Neural cell (in vitro differentiated cells): Measurements from ENCODE around the gene TBC1D2. TPM values are rescaled to one million over a fixed set of nuclear protein-coding genes. Genes with fewer than 3 reads are reported as not detected.
A peak's percentile ranks its signal among the peaks of the same experiment; 100 is the strongest.

Source experiments
- H2AFZ ChIP-seq: fragments of 200-600, 300-800 bp; sonication (generic), shearing (Covaris generic); 2 replicates; pipeline ENCODE4 v1.6.0; 2014; ENCODE audit warnings: low read depth, mild to moderate bottlenecking, antibody characterized with exemption, low read length, moderate library complexity
- H3F3A ChIP-seq: fragments of 200-600 bp; shearing (Covaris generic); 2 replicates; pipeline ENCODE4 v1.6.1; 2016; ENCODE audit warnings: mild to moderate bottlenecking, moderate library complexity, mixed read lengths, antibody characterized with exemption, low read length; ENCODE audit not compliant: insufficient read depth, poor library complexity, severe bottlenecking
- H3K27ac ChIP-seq: fragments of 200-600, 300-800 bp; sonication (generic), shearing (Covaris generic); 2 replicates; pipeline ENCODE4 v1.5.1; 2014; ENCODE audit warnings: mild to moderate bottlenecking, low read length, moderate library complexity
- H3K27me3 ChIP-seq: fragments of 300-800, 200-600 bp; sonication (generic), shearing (Covaris generic); 2 replicates; pipeline ENCODE4 v1.6.0; 2014; ENCODE audit warnings: mild to moderate bottlenecking, low read depth, low read length, moderate library complexity; ENCODE audit not compliant: insufficient read depth
- H3K36me3 ChIP-seq: fragments of 300-800, 200-600 bp; sonication (generic), shearing (Covaris generic); 2 replicates; pipeline ENCODE4 v1.5.1; 2014; ENCODE audit warnings: mild to moderate bottlenecking, antibody characterized with exemption, low read length, moderate library complexity; ENCODE audit not compliant: insufficient read depth
- H3K4me2 ChIP-seq: fragments of 300-800, 200-600 bp; sonication (generic), shearing (Covaris generic); 2 replicates; pipeline ENCODE4 v1.6.0; 2014; ENCODE audit warnings: mild to moderate bottlenecking, low read length
- H3K4me3 ChIP-seq: fragments of 300-800, 200-600 bp; sonication (generic), shearing (Covaris generic); 2 replicates; pipeline ENCODE4 v1.5.1; 2014; ENCODE audit warnings: mild to moderate bottlenecking, low read length, moderate library complexity
- H3K79me2 ChIP-seq: fragments of 200-600 bp; shearing (Covaris generic); replicated peaks from 2 replicates; pipeline ENCODE4 v1.6.0; 2014; ENCODE audit warnings: mild to moderate bottlenecking, low read length, moderate library complexity; ENCODE audit not compliant: insufficient read depth
- H3K9ac ChIP-seq: fragments of 300-800, 200-600 bp; sonication (generic), shearing (Covaris generic); 2 replicates; pipeline ENCODE4 v1.6.1; 2016; ENCODE audit warnings: mild to moderate bottlenecking, low read length, mixed read lengths
- H3K9me2 ChIP-seq: fragments of 200-600 bp; shearing (Covaris generic); 2 replicates; pipeline ENCODE4 v1.6.1; 2016; ENCODE audit warnings: mild to moderate bottlenecking, low read length, mixed read lengths; ENCODE audit not compliant: insufficient read depth
- H3K9me3 ChIP-seq: fragments of 200-600, 300-800 bp; sonication (generic), shearing (Covaris generic); 2 replicates; pipeline ENCODE4 v1.6.1; 2016; ENCODE audit warnings: mild to moderate bottlenecking, mixed run types, low read length, moderate library complexity, mixed read lengths
- H4K20me1 ChIP-seq: fragments of 200-600 bp; shearing (Covaris generic); 2 replicates; pipeline ENCODE4 v1.6.1; 2016; ENCODE audit warnings: mild to moderate bottlenecking, mixed run types; ENCODE audit not compliant: insufficient read depth
- CTCF ChIP-seq: fragments of 450-650 bp; IDR thresholded peaks from 2 replicates; pipeline ENCODE4 v1.5.1; 2014; ENCODE audit warnings: antibody characterized with exemption, mild to moderate bottlenecking, moderate library complexity; ENCODE audit not compliant: poor library complexity, severe bottlenecking
- EP300 ChIP-seq: fragments of 450-650 bp; conservative IDR thresholded peaks from 2 replicates; pipeline ENCODE4 v1.6.1; 2014; ENCODE audit warnings: antibody characterized with exemption, mild to moderate bottlenecking, moderate library complexity; ENCODE audit not compliant: poor library complexity, severe bottlenecking
- EZH2 ChIP-seq: fragments of 200-600, 300-800 bp; shearing (Covaris generic), sonication (generic); IDR thresholded peaks from 2 replicates; pipeline ENCODE4 v1.6.1; 2014; ENCODE audit warnings: antibody characterized with exemption, low read length, borderline replicate concordance, mild to moderate bottlenecking; ENCODE audit not compliant: insufficient read depth, poor library complexity, severe bottlenecking
- MXI1 ChIP-seq: fragments of 450-650 bp; conservative IDR thresholded peaks from 2 replicates; pipeline ENCODE4 v1.6.1; 2014; ENCODE audit warnings: antibody characterized with exemption, mild to moderate bottlenecking; ENCODE audit not compliant: poor library complexity, severe bottlenecking
- POLR2AphosphoS5 ChIP-seq: IDR thresholded peaks from 2 replicates; pipeline ENCODE4 v1.6.1; 2012
- RAD21 ChIP-seq: fragments of 450-650 bp; conservative IDR thresholded peaks from 2 replicates; pipeline ENCODE4 v1.6.1; 2014; ENCODE audit warnings: antibody characterized with exemption, mild to moderate bottlenecking, moderate library complexity
- REST ChIP-seq: IDR thresholded peaks from 2 replicates; pipeline ENCODE4 v1.6.1; 2012; ENCODE audit warnings: borderline replicate concordance
- SMC3 ChIP-seq: fragments of 450-650 bp; conservative IDR thresholded peaks from 2 replicates; pipeline ENCODE4 v1.6.1; 2014; ENCODE audit warnings: antibody characterized with exemption, mild to moderate bottlenecking, moderate library complexity; ENCODE audit not compliant: poor library complexity
- TAF1 ChIP-seq: IDR thresholded peaks from 2 replicates; pipeline ENCODE4 v1.6.1; 2012; ENCODE audit warnings: low read depth
- polyA minus RNA-seq: library from RNA; depleted of rRNA, polyadenylated mRNA; stranded (reverse); fragments of >200 nt; gene quantifications from 2 replicates; pipeline ENCODE4 v1.2.3, GENCODE V29; 2014
- polyA plus RNA-seq: library from polyadenylated mRNA; depleted of rRNA; stranded (reverse); fragments of >200 nt; gene quantifications from 2 replicates; pipeline ENCODE4 v1.2.3, GENCODE V29; 2014

TBC1D2 gene
- polyA plus RNA-seq (4.1 and 5.0 TPM in 2 replicates), polyA minus RNA-seq (1.2 and 2.4 TPM in 2 replicates)

DNA sequence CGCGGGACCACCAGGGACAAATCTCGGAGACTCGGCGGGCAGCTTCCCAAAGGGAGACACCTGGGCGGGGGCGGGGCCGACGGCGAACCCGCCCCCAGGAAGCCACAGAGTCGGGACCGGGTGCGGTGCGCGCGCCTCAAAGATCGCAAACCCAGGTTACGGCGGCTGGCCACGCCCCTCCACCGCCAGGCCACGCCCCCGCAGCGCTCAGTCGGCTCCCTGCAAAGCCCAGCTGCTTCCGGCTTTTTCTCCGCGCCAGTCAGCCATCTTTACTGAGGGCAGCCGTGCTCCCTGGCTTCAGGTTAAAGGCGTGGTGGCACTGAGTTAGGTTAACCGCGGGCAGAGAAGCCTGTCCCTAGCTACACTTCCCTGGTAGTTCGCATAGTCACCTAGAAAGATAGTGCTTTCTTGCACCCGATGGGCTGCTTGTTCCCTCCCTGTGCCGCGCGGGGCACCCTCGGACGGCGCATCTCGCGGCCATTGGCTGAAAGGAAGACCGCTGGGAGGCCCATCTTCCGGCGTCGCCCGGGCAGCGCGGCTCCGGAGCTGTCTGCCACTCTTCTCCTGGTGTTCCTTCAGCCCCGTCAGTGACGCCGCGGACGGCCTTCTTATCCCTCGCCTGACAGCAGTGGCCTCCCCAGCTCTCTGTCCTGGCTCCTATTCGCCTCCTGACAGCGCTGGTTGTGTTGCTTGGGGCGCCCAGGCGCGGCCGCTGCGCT lies at the start of gene TBC1D2:
Gene TBC1D2 (minus strand): TSS at position 72 of the 719 bp plus-strand sequence. CDS start 108 bp downstream, outside the sequence.
- Histone ChIP-seq H3K27ac (peak within 1 kb of the TSS; percentile 84), H3K27me3 (peaks cover 10% of the 10 kb centered on the region), H3K36me3 (no peaks in the 10 kb centered on the region), H3K4me2 (peak within 1 kb of the TSS; percentile 88), H3K4me3 (peak within 1 kb of the TSS; percentile 95), H3K9ac (peak within 1 kb of the TSS; percentile 81), H2AFZ (peak within 1 kb of the TSS; percentile 93), H3F3A (no peaks in the 10 kb centered on the region), H4K20me1 (no peaks in the 10 kb centered on the region), H3K9me3 (no peaks in the 10 kb centered on the region), H3K9me2 (no peaks in the 10 kb centered on the region), H3K79me2 (no peaks in the 10 kb centered on the region)
- peak; percentile 68 for TF ChIP-seq CTCF
- TF ChIP-seq MXI1: peak; percentile 92
- TF ChIP-seq POLR2AphosphoS5: peak; percentile 73
- TF ChIP-seq TAF1: peak; percentile 71
- TF ChIP-seq SMC3: peak; percentile 21
- no peak for TF ChIP-seq RAD21
- peak; percentile 38 for TF ChIP-seq EP300
- TF ChIP-seq REST: peak; percentile 65
- TF ChIP-seq EZH2: no peak

GRCh38 chr9:98304381-98304780 lies 48.9 kb upstream of the TBC1D2 start:
- no peaks in the 10 kb centered on the region for H3K36me3 ChIP-seq
- H3K9me3 ChIP-seq: no peaks in the 10 kb centered on the region
- no peak overlapping the region for H3K27ac ChIP-seq
- H3F3A ChIP-seq: no peaks in the 10 kb centered on the region
- no peaks in the 10 kb centered on the region for H3K27me3 ChIP-seq
- no peak overlapping the region for H3K4me3 ChIP-seq
- H4K20me1 ChIP-seq: no peaks in the 10 kb centered on the region
- no peak overlapping the region for H3K4me2 ChIP-seq
- no peaks in the 10 kb centered on the region for H3K9me2 ChIP-seq
- no peak overlapping the region for H2AFZ ChIP-seq
- TF ChIP-seq POLR2AphosphoS5 (no peak), EZH2 (no peak), CTCF (no peak), TAF1 (no peak), REST (no peak), EP300 (no peak), MXI1 (no peak), SMC3 (no peak), RAD21 (no peak)
- H3K9ac ChIP-seq: no peak overlapping the region
- no peaks in the 10 kb centered on the region for H3K79me2 ChIP-seq
